IMR-90 (cell line): ENCODE measurements around the gene CAPN8. TPM values are rescaled to one million over a fixed set of nuclear protein-coding genes. Genes with fewer than 3 reads are reported as not detected.

Experiments used
- ATAC-seq: fragments of 200-7000 bp; cut with Tn5 transposase; 2 replicates; pipeline ENCODE4 v1.9.1; 2020; ENCODE audit warnings: low read depth, mild to moderate bottlenecking, moderate library complexity
- BruUV-seq: library from RNA; stranded (reverse); fragments of 400-500 nt; replicated peaks from 2 replicates; lab custom pipeline; 2021; lab: Mats Ljungman, UMichigan
- CTCF ChIA-PET: fragments of 300-600 bp; formaldehyde crosslinking; extraction: SDS; loops from one replicate; lab custom pipeline; 2021; ENCODE audit warnings: antibody characterized with exemption; lab: Yijun Ruan, JAX
- POLR2A ChIA-PET: fragments of 300-600 bp; sonication (Branson Sonifier 250); formaldehyde crosslinking; loops from one replicate; lab custom pipeline; 2022; ENCODE audit warnings: antibody characterized with exemption; ENCODE audit not compliant: unreplicated experiment; lab: Charles Lee
- DNase-seq: peaks from one replicate; pipeline ENCODE4 v3.0.0; 2013
- H2AFZ ChIP-seq: replicated peaks from 2 replicates; pipeline ENCODE3; 2013; ENCODE audit warnings: low read length, mild to moderate bottlenecking; ENCODE audit not compliant: poor library complexity
- H2AK5ac ChIP-seq: 2 replicates; pipeline ENCODE4 v1.6.1; 2013; ENCODE audit warnings: low read depth, low read length, inconsistent platforms
- H2AK9ac ChIP-seq: replicated peaks from 2 replicates; pipeline ENCODE3; 2013; ENCODE audit warnings: mild to moderate bottlenecking, low read depth, low read length, moderate library complexity; ENCODE audit not compliant: poor library complexity
- H2BK120ac ChIP-seq: 2 replicates; pipeline ENCODE4 v1.6.1; 2013; ENCODE audit warnings: low read depth, low read length, inconsistent platforms
- H2BK15ac ChIP-seq: 3 replicates; pipeline ENCODE4 v1.6.1; 2013; ENCODE audit warnings: low read depth, low read length, inconsistent platforms
- H2BK20ac ChIP-seq: 2 replicates; pipeline ENCODE4 v1.6.1; 2013; ENCODE audit warnings: low read depth, mild to moderate bottlenecking, inconsistent platforms, low read length, moderate library complexity
- H2BK5ac ChIP-seq: 2 replicates; pipeline ENCODE4 v1.6.1; 2013; ENCODE audit warnings: mild to moderate bottlenecking, low read depth, low read length, inconsistent platforms; ENCODE audit not compliant: poor library complexity, severe bottlenecking
- H3K14ac ChIP-seq: replicated peaks from 2 replicates; pipeline ENCODE4 v1.6.1; 2013; ENCODE audit warnings: low read depth, low read length, inconsistent platforms
- H3K18ac ChIP-seq: 2 replicates; pipeline ENCODE4 v1.6.1; 2013; ENCODE audit warnings: low read depth, low read length, control low read depth
- H3K23ac ChIP-seq: 2 replicates; pipeline ENCODE4 v1.6.1; 2013; ENCODE audit warnings: low read depth, low read length, inconsistent platforms
- H3K27ac ChIP-seq: 2 replicates; pipeline ENCODE4 v1.5.1; 2013; ENCODE audit warnings: mild to moderate bottlenecking, control low read depth, low read length; ENCODE audit not compliant: insufficient read depth
- H3K27me3 ChIP-seq: 2 replicates; pipeline ENCODE4 v1.6.1; 2013; ENCODE audit warnings: low read length; ENCODE audit not compliant: control insufficient read depth, insufficient read depth
- H3K36me3 ChIP-seq: 2 replicates; pipeline ENCODE4 v1.6.1; 2013; ENCODE audit warnings: low read length, mixed read lengths; ENCODE audit not compliant: control insufficient read depth, insufficient read depth
- H3K4ac ChIP-seq: 2 replicates; pipeline ENCODE4 v1.6.1; 2013; ENCODE audit warnings: low read depth, low read length, inconsistent platforms
- H3K4me1 ChIP-seq: 2 replicates; pipeline ENCODE4 v1.6.1; 2013; ENCODE audit warnings: low read length, mixed read lengths; ENCODE audit not compliant: control insufficient read depth, insufficient read depth
- H3K4me2 ChIP-seq: 2 replicates; pipeline ENCODE4 v1.6.1; 2013; ENCODE audit warnings: low read depth, mild to moderate bottlenecking, control low read depth, low read length, moderate library complexity
- H3K4me3 ChIP-seq: 2 replicates; pipeline ENCODE4 v1.5.1; 2013; ENCODE audit warnings: low read depth, mild to moderate bottlenecking, control low read depth, low read length, moderate library complexity; ENCODE audit not compliant: insufficient read depth
- H3K56ac ChIP-seq: 2 replicates; pipeline ENCODE4 v1.6.1; 2013; ENCODE audit warnings: low read length, inconsistent platforms; ENCODE audit not compliant: insufficient read depth; ENCODE audit errors: extremely low read depth
- H3K79me1 ChIP-seq, 2 experiments: 2 replicates each; pipeline ENCODE4 v1.6.1; 2013; ENCODE audit warnings: low read length in 2 of 2, inconsistent platforms in 1 of 2, low read depth in 1 of 2
- H3K9ac ChIP-seq: 2 replicates; pipeline ENCODE4 v1.6.1; 2013; ENCODE audit warnings: low read depth, low read length, control low read depth
- H3K9me1 ChIP-seq: 2 replicates; pipeline ENCODE4 v1.6.1; 2013; ENCODE audit warnings: low read length, inconsistent platforms; ENCODE audit not compliant: insufficient read depth
- H3K9me3 ChIP-seq: 2 replicates; pipeline ENCODE4 v1.6.1; 2013; ENCODE audit warnings: low read length; ENCODE audit not compliant: control insufficient read depth, insufficient read depth
- H4K20me1 ChIP-seq: 2 replicates; pipeline ENCODE4 v1.6.1; 2013; ENCODE audit warnings: low read length, inconsistent platforms; ENCODE audit not compliant: insufficient read depth
- H4K5ac ChIP-seq: 2 replicates; pipeline ENCODE4 v1.6.1; 2013; ENCODE audit warnings: mild to moderate bottlenecking, low read depth, low read length, control low read depth
- H4K8ac ChIP-seq, 2 experiments: 2 replicates each; pipeline ENCODE4 v1.6.1; 2013; ENCODE audit warnings: low read depth in 2 of 2, low read length in 2 of 2, control low read depth in 1 of 2, inconsistent platforms in 1 of 2
- H4K91ac ChIP-seq: 2 replicates; pipeline ENCODE4 v1.6.1; 2013; ENCODE audit warnings: low read depth, low read length, inconsistent platforms; ENCODE audit not compliant: insufficient read depth
- BHLHE40 ChIP-seq: fragments of 150-350 bp; IDR thresholded peaks from 2 replicates; pipeline ENCODE4 v1.6.1; 2016; ENCODE audit warnings: mild to moderate bottlenecking, low read depth, low read length
- CEBPB ChIP-seq: IDR thresholded peaks from 2 replicates; pipeline ENCODE4 v1.6.1; 2012; ENCODE audit warnings: low read depth, low read length, improper control_type of control experiment
- CHD1 ChIP-seq: IDR thresholded peaks from 2 replicates; pipeline ENCODE4 v1.6.1; 2012; ENCODE audit warnings: low read depth, low read length, improper control_type of control experiment
- FOS ChIP-seq: fragments of 150-350 bp; IDR thresholded peaks from 2 replicates; pipeline ENCODE4 v1.6.1; 2016; ENCODE audit warnings: low read depth, low read length
- MAFK ChIP-seq: IDR thresholded peaks from 2 replicates; pipeline ENCODE4 v1.6.1; 2012; ENCODE audit warnings: low read depth, low read length, improper control_type of control experiment
- MAZ ChIP-seq: IDR thresholded peaks from 2 replicates; pipeline ENCODE4 v1.6.1; 2012; ENCODE audit warnings: low read depth, mild to moderate bottlenecking, low read length, improper control_type of control experiment, moderate library complexity, borderline replicate concordance
- MXI1 ChIP-seq: IDR thresholded peaks from 2 replicates; pipeline ENCODE4 v1.6.1; 2012; ENCODE audit warnings: low read depth, mild to moderate bottlenecking, low read length, moderate library complexity, borderline replicate concordance
- NFE2L2 ChIP-seq: fragments of 150-350 bp; IDR thresholded peaks from 2 replicates; pipeline ENCODE4 v1.6.1; 2016; ENCODE audit warnings: low read depth, mild to moderate bottlenecking, low read length
- POLR2A ChIP-seq: IDR thresholded peaks from 2 replicates; pipeline ENCODE4 v1.6.1; 2012; ENCODE audit warnings: mild to moderate bottlenecking, low read depth, low read length
- RAD21 ChIP-seq: IDR thresholded peaks from 2 replicates; pipeline ENCODE4 v1.6.1; 2012; ENCODE audit warnings: low read length, improper control_type of control experiment
- RCOR1 ChIP-seq: IDR thresholded peaks from 2 replicates; pipeline ENCODE4 v1.6.1; 2012; ENCODE audit warnings: mild to moderate bottlenecking, low read length, improper control_type of control experiment; ENCODE audit not compliant: insufficient replicate concordance
- RFX5 ChIP-seq: IDR thresholded peaks from 2 replicates; pipeline ENCODE4 v1.8.0; 2012; ENCODE audit warnings: low read depth, mild to moderate bottlenecking, low read length, moderate library complexity
- SMC3 ChIP-seq: fragments of 150-350 bp; IDR thresholded peaks from 2 replicates; pipeline ENCODE4 v1.6.1; 2016; ENCODE audit warnings: low read depth, mild to moderate bottlenecking, antibody characterized with exemption, low read length, moderate library complexity
- USF2 ChIP-seq: fragments of 150-350 bp; IDR thresholded peaks from 2 replicates; pipeline ENCODE4 v1.6.1; 2017; ENCODE audit warnings: mild to moderate bottlenecking, antibody characterized with exemption, low read length, low read depth
- WGBS, 2 experiments: methylation state at CpG; one replicate each; pipeline versions ENCODE4 v1.1.5 to v1.1.7; 2013; ENCODE audit warnings: missing lambda C conversion rate in 2 of 2; ENCODE audit not compliant: insufficient read length in 1 of 2; ENCODE audit errors: extremely low coverage in 2 of 2; 5-methylcytosine and 5-hydroxymethylcytosine counted together
- dilution Hi-C: fragments of 300-500 bp; cut with HindIII; formaldehyde crosslinking; loops from one replicate; pipeline ENCODE4 v1.14.3; 2018; ENCODE audit warnings: low sequenced_read_pairs; ENCODE audit not compliant: unreplicated experiment
- in situ Hi-C: fragments of 300-500 bp; cut with MboI; formaldehyde crosslinking; loops from 3 replicates; pipeline ENCODE4 v1.14.3; 2019; ENCODE audit warnings: low sequenced_read_pairs, inconsistent platforms, mixed read lengths
- intact Hi-C: fragments of 100-400 bp; cut with micrococcal nuclease; formaldehyde crosslinking; loops from 2 replicates; pipeline ENCODE4 v1.10.0; 2022
- polyA plus RNA-seq, 3 experiments: library from polyadenylated mRNA; depleted of rRNA; stranded (reverse); fragments of >200 nt; gene quantifications; 2 replicates each; pipeline ENCODE4 v1.2.3, GENCODE V29; 2012; ENCODE audit warnings: low replicate concordance in 1 of 3
- total RNA-seq: library from RNA; depleted of rRNA; stranded (reverse); fragments of >200 nt; gene quantifications from 2 replicates; pipeline ENCODE4 v1.2.3, GENCODE V29; 2012
- TF ChIP-seq, protein P1 (sequence below): fragments of 150-350 bp; IDR thresholded peaks from 2 replicates; pipeline ENCODE4 v1.6.1; 2016; ENCODE audit warnings: low read depth, mild to moderate bottlenecking, low read length, moderate library complexity, borderline replicate concordance
- TF ChIP-seq, protein P2 (sequence below): conservative IDR thresholded peaks from 2 replicates; pipeline ENCODE4 v1.5.1; 2012; ENCODE audit warnings: mild to moderate bottlenecking, low read depth, low read length, improper control_type of control experiment

The CAPN8 gene
- total and polyA plus RNA-seq, 2 of the 4 experiments (the other 2 are of a cell fraction), result not detected

DNA sequence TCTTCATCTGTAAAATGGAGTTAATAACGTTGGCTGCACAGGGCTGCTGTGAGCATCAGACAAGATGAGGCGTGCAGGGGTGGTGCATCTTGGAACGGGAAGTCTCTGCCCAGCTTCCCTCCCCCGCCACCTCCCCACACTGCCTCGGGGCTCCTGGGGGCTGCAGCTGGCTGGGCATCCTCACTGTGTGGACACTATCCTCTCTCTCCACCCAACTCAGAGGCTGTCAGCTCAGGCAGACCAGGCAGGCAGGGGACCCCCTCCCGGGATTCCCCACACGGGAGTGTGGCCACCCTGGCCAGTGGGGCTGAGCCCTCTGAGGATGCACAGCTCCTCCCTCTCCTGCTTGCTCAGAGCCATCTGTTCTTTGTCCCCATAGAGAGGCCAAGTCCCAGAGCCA, 149.6 kb downstream of the CAPN8 start:
- DNase-seq (no peak), ATAC-seq (no peak)
- CTCF ChIA-PET, result no interaction called here
- BruUV-seq, result no TSS peak
- H3K27ac ChIP-seq, result no peak overlapping the region
- no peak overlapping the region for H3K18ac ChIP-seq
- H3K36me3 ChIP-seq, result no peaks in the 10 kb centered on the region
- no peak overlapping the region for H4K5ac ChIP-seq
- no peak overlapping the region for H2AK9ac ChIP-seq
- no peaks in the 10 kb centered on the region for H3K4me1 ChIP-seq
- H2BK120ac ChIP-seq, result no peak overlapping the region
- no peaks in the 10 kb centered on the region for H3K79me1 ChIP-seq
- H4K91ac ChIP-seq, result no peak overlapping the region
- H4K20me1 ChIP-seq, result no peaks in the 10 kb centered on the region; the same call in 1 of the 2 replicates
- in situ Hi-C loops (no loop called here), intact Hi-C loops (no loop called here), dilution Hi-C loops (no loop called here)
- H3K4me3 ChIP-seq, result no peak overlapping the region
- peaks cover 20% of the 10 kb centered on the region for H3K27me3 ChIP-seq
- H2BK20ac ChIP-seq, result no peak overlapping the region
- H3K56ac ChIP-seq, result no peak overlapping the region
- H3K9me3 ChIP-seq, result no peaks in the 10 kb centered on the region
- WGBS, 2 experiments, result 50% methylated on average over 2 of the region's 7 CpGs; no CpG with 5 or more reads in 1 of the 2 experiments
- H2AK5ac ChIP-seq, result no peak overlapping the region
- no peak overlapping the region for H4K8ac ChIP-seq
- H3K4ac ChIP-seq, result no peak overlapping the region
- H3K14ac ChIP-seq, result no peak overlapping the region
- POLR2A ChIA-PET, result no interaction called here
- H3K9ac ChIP-seq, result no peak overlapping the region
- H2AFZ ChIP-seq, result no peak overlapping the region
- H2BK5ac ChIP-seq, result no peak overlapping the region
- H3K23ac ChIP-seq, result no peak overlapping the region
- H3K9me1 ChIP-seq, result no peaks in the 10 kb centered on the region
- TF ChIP-seq CHD1, result no peak
- no peak for TF ChIP-seq MAFK
- no peak for TF ChIP-seq FOS
- TF ChIP-seq BHLHE40, result no peak
- no peak for TF ChIP-seq POLR2A
- no peak for TF ChIP-seq CEBPB
- TF ChIP-seq NFE2L2, result no peak
- TF ChIP-seq MAZ, result no peak
- TF ChIP-seq RAD21, result no peak
- no peak for TF ChIP-seq USF2
- TF ChIP-seq SMC3, result no peak
- TF ChIP-seq MXI1, result no peak
- TF ChIP-seq RFX5, result no peak
- TF ChIP-seq, protein P1, sequence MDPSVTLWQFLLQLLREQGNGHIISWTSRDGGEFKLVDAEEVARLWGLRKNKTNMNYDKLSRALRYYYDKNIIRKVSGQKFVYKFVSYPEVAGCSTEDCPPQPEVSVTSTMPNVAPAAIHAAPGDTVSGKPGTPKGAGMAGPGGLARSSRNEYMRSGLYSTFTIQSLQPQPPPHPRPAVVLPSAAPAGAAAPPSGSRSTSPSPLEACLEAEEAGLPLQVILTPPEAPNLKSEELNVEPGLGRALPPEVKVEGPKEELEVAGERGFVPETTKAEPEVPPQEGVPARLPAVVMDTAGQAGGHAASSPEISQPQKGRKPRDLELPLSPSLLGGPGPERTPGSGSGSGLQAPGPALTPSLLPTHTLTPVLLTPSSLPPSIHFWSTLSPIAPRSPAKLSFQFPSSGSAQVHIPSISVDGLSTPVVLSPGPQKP, result no peak
- no peak for TF ChIP-seq RCOR1
- TF ChIP-seq, protein P2, sequence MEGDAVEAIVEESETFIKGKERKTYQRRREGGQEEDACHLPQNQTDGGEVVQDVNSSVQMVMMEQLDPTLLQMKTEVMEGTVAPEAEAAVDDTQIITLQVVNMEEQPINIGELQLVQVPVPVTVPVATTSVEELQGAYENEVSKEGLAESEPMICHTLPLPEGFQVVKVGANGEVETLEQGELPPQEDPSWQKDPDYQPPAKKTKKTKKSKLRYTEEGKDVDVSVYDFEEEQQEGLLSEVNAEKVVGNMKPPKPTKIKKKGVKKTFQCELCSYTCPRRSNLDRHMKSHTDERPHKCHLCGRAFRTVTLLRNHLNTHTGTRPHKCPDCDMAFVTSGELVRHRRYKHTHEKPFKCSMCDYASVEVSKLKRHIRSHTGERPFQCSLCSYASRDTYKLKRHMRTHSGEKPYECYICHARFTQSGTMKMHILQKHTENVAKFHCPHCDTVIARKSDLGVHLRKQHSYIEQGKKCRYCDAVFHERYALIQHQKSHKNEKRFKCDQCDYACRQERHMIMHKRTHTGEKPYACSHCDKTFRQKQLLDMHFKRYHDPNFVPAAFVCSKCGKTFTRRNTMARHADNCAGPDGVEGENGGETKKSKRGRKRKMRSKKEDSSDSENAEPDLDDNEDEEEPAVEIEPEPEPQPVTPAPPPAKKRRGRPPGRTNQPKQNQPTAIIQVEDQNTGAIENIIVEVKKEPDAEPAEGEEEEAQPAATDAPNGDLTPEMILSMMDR, result no peak
- no peak overlapping the region for H3K4me2 ChIP-seq
- no peak overlapping the region for H2BK15ac ChIP-seq
